Neural cell (in vitro differentiated cells): ENCODE results near the gene PHETA2. TPM values are rescaled to one million over a fixed set of nuclear protein-coding genes. Genes with fewer than 3 reads are reported as not detected.

Experiments
- H2AFZ ChIP-seq: fragments of 200-600, 300-800 bp; sonication (generic), shearing (Covaris generic); 2 replicates; pipeline ENCODE4 v1.6.0; 2014; ENCODE audit warnings: low read depth, mild to moderate bottlenecking, antibody characterized with exemption, low read length, moderate library complexity
- H3F3A ChIP-seq: fragments of 200-600 bp; shearing (Covaris generic); 2 replicates; pipeline ENCODE4 v1.6.1; 2016; ENCODE audit warnings: mild to moderate bottlenecking, moderate library complexity, mixed read lengths, antibody characterized with exemption, low read length; ENCODE audit not compliant: insufficient read depth, poor library complexity, severe bottlenecking
- H3K27ac ChIP-seq: fragments of 200-600, 300-800 bp; sonication (generic), shearing (Covaris generic); 2 replicates; pipeline ENCODE4 v1.5.1; 2014; ENCODE audit warnings: mild to moderate bottlenecking, low read length, moderate library complexity
- H3K27me3 ChIP-seq: fragments of 300-800, 200-600 bp; sonication (generic), shearing (Covaris generic); 2 replicates; pipeline ENCODE4 v1.6.0; 2014; ENCODE audit warnings: mild to moderate bottlenecking, low read depth, low read length, moderate library complexity; ENCODE audit not compliant: insufficient read depth
- H3K36me3 ChIP-seq: fragments of 300-800, 200-600 bp; sonication (generic), shearing (Covaris generic); 2 replicates; pipeline ENCODE4 v1.5.1; 2014; ENCODE audit warnings: mild to moderate bottlenecking, antibody characterized with exemption, low read length, moderate library complexity; ENCODE audit not compliant: insufficient read depth
- H3K4me2 ChIP-seq: fragments of 300-800, 200-600 bp; sonication (generic), shearing (Covaris generic); 2 replicates; pipeline ENCODE4 v1.6.0; 2014; ENCODE audit warnings: mild to moderate bottlenecking, low read length
- H3K4me3 ChIP-seq: fragments of 300-800, 200-600 bp; sonication (generic), shearing (Covaris generic); 2 replicates; pipeline ENCODE4 v1.5.1; 2014; ENCODE audit warnings: mild to moderate bottlenecking, low read length, moderate library complexity
- H3K79me2 ChIP-seq: fragments of 200-600 bp; shearing (Covaris generic); replicated peaks from 2 replicates; pipeline ENCODE4 v1.6.0; 2014; ENCODE audit warnings: mild to moderate bottlenecking, low read length, moderate library complexity; ENCODE audit not compliant: insufficient read depth
- H3K9ac ChIP-seq: fragments of 300-800, 200-600 bp; sonication (generic), shearing (Covaris generic); 2 replicates; pipeline ENCODE4 v1.6.1; 2016; ENCODE audit warnings: mild to moderate bottlenecking, low read length, mixed read lengths
- H3K9me2 ChIP-seq: fragments of 200-600 bp; shearing (Covaris generic); 2 replicates; pipeline ENCODE4 v1.6.1; 2016; ENCODE audit warnings: mild to moderate bottlenecking, low read length, mixed read lengths; ENCODE audit not compliant: insufficient read depth
- H3K9me3 ChIP-seq: fragments of 200-600, 300-800 bp; sonication (generic), shearing (Covaris generic); 2 replicates; pipeline ENCODE4 v1.6.1; 2016; ENCODE audit warnings: mild to moderate bottlenecking, mixed run types, low read length, moderate library complexity, mixed read lengths
- H4K20me1 ChIP-seq: fragments of 200-600 bp; shearing (Covaris generic); 2 replicates; pipeline ENCODE4 v1.6.1; 2016; ENCODE audit warnings: mild to moderate bottlenecking, mixed run types; ENCODE audit not compliant: insufficient read depth
- EP300 ChIP-seq: fragments of 450-650 bp; conservative IDR thresholded peaks from 2 replicates; pipeline ENCODE4 v1.6.1; 2014; ENCODE audit warnings: antibody characterized with exemption, mild to moderate bottlenecking, moderate library complexity; ENCODE audit not compliant: poor library complexity, severe bottlenecking
- EZH2 ChIP-seq: fragments of 200-600, 300-800 bp; shearing (Covaris generic), sonication (generic); IDR thresholded peaks from 2 replicates; pipeline ENCODE4 v1.6.1; 2014; ENCODE audit warnings: antibody characterized with exemption, low read length, borderline replicate concordance, mild to moderate bottlenecking; ENCODE audit not compliant: insufficient read depth, poor library complexity, severe bottlenecking
- MXI1 ChIP-seq: fragments of 450-650 bp; conservative IDR thresholded peaks from 2 replicates; pipeline ENCODE4 v1.6.1; 2014; ENCODE audit warnings: antibody characterized with exemption, mild to moderate bottlenecking; ENCODE audit not compliant: poor library complexity, severe bottlenecking
- POLR2AphosphoS5 ChIP-seq: IDR thresholded peaks from 2 replicates; pipeline ENCODE4 v1.6.1; 2012
- RAD21 ChIP-seq: fragments of 450-650 bp; conservative IDR thresholded peaks from 2 replicates; pipeline ENCODE4 v1.6.1; 2014; ENCODE audit warnings: antibody characterized with exemption, mild to moderate bottlenecking, moderate library complexity
- SMC3 ChIP-seq: fragments of 450-650 bp; conservative IDR thresholded peaks from 2 replicates; pipeline ENCODE4 v1.6.1; 2014; ENCODE audit warnings: antibody characterized with exemption, mild to moderate bottlenecking, moderate library complexity; ENCODE audit not compliant: poor library complexity
- TAF1 ChIP-seq: IDR thresholded peaks from 2 replicates; pipeline ENCODE4 v1.6.1; 2012; ENCODE audit warnings: low read depth
- polyA plus RNA-seq: library from polyadenylated mRNA; depleted of rRNA; stranded (reverse); fragments of >200 nt; gene quantifications from 2 replicates; pipeline ENCODE4 v1.2.3, GENCODE V29; 2014
- TF ChIP-seq, protein P1 (sequence below): fragments of 450-650 bp; IDR thresholded peaks from 2 replicates; pipeline ENCODE4 v1.5.1; 2014; ENCODE audit warnings: antibody characterized with exemption, mild to moderate bottlenecking, moderate library complexity; ENCODE audit not compliant: poor library complexity, severe bottlenecking
- TF ChIP-seq, protein P2 (sequence below): IDR thresholded peaks from 2 replicates; pipeline ENCODE4 v1.6.1; 2012; ENCODE audit warnings: borderline replicate concordance

PHETA2 gene
- polyA plus RNA-seq, 1 donor from 2014 or later = 0.42 TPM

DNA sequence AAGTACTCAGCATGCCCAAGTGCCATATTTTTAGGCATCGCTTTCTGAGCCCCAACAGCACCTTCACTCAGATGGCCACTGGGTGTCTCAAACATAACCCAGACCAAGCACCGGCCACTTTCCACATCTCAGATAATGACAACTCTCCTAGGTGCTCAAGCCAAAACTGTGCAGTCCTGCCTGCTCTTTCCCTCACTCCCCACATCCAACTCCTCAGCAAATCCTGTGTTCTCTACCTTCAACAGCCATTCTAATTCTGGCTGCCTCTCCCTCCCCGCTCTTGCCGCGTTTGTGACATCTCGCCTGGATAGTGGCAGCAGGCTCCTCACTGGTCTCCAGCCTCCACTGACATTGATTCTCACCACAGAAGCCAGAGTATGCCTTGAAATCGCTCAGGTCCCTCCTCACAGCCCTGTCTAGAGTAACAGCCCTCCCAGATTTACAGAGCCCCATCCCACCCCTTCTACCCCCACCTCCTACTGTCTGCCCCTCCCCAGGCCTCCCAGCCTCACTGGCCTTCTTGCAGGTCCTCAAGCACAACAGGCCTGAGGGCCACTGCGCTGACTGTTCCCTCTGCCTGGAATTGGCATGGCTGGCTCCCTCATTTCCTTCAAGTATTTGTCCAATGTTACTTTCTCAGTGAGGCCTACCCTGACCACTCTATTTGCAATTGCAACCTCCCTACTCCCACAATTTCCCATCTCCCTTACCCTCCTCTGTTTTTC lies 1.3 kb upstream of the PHETA2 start:
- H3K9me3 ChIP-seq = no peaks in the 10 kb centered on the region
- TF ChIP-seq, protein P1, sequence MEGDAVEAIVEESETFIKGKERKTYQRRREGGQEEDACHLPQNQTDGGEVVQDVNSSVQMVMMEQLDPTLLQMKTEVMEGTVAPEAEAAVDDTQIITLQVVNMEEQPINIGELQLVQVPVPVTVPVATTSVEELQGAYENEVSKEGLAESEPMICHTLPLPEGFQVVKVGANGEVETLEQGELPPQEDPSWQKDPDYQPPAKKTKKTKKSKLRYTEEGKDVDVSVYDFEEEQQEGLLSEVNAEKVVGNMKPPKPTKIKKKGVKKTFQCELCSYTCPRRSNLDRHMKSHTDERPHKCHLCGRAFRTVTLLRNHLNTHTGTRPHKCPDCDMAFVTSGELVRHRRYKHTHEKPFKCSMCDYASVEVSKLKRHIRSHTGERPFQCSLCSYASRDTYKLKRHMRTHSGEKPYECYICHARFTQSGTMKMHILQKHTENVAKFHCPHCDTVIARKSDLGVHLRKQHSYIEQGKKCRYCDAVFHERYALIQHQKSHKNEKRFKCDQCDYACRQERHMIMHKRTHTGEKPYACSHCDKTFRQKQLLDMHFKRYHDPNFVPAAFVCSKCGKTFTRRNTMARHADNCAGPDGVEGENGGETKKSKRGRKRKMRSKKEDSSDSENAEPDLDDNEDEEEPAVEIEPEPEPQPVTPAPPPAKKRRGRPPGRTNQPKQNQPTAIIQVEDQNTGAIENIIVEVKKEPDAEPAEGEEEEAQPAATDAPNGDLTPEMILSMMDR = no peak
- TF ChIP-seq RAD21 = no peak
- no peak for TF ChIP-seq MXI1
- no peak for TF ChIP-seq EZH2
- TF ChIP-seq EP300 = no peak
- no peak for TF ChIP-seq POLR2AphosphoS5
- TF ChIP-seq, protein P2, sequence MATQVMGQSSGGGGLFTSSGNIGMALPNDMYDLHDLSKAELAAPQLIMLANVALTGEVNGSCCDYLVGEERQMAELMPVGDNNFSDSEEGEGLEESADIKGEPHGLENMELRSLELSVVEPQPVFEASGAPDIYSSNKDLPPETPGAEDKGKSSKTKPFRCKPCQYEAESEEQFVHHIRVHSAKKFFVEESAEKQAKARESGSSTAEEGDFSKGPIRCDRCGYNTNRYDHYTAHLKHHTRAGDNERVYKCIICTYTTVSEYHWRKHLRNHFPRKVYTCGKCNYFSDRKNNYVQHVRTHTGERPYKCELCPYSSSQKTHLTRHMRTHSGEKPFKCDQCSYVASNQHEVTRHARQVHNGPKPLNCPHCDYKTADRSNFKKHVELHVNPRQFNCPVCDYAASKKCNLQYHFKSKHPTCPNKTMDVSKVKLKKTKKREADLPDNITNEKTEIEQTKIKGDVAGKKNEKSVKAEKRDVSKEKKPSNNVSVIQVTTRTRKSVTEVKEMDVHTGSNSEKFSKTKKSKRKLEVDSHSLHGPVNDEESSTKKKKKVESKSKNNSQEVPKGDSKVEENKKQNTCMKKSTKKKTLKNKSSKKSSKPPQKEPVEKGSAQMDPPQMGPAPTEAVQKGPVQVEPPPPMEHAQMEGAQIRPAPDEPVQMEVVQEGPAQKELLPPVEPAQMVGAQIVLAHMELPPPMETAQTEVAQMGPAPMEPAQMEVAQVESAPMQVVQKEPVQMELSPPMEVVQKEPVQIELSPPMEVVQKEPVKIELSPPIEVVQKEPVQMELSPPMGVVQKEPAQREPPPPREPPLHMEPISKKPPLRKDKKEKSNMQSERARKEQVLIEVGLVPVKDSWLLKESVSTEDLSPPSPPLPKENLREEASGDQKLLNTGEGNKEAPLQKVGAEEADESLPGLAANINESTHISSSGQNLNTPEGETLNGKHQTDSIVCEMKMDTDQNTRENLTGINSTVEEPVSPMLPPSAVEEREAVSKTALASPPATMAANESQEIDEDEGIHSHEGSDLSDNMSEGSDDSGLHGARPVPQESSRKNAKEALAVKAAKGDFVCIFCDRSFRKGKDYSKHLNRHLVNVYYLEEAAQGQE = no peak
- no peak for TF ChIP-seq SMC3
- no peak for TF ChIP-seq TAF1
- H3K36me3 ChIP-seq = no peaks in the 10 kb centered on the region

DNA sequence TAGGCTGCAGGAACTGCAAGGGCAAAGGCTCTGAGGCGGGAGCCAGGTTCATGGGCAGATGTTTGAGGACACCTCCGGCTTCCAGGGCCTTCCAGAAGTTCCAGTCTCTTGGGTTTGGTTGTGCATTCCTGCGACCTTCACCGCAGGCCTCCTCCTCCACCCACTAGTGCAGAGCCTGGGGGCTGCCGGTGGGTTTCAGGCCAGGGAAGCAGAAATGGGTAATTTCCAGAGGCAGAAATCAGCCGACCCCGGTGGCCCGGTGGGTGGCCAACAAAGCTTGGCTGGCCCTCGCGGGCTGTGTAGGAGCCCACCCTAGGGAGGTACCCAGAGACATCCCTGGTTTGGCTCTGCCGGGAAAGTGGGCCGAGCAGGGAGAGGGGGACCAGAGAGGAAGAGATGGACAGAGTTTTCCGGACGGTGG lies 417 bp upstream of the PHETA2 start:
- no peaks in the 10 kb centered on the region for H3K9me2 ChIP-seq
- H4K20me1 ChIP-seq = no peaks in the 10 kb centered on the region
- H2AFZ ChIP-seq = no peak overlapping the region
- H3K4me2 ChIP-seq = no peak overlapping the region
- H3K4me3 ChIP-seq = no peak overlapping the region
- H3K27me3 ChIP-seq = no peaks in the 10 kb centered on the region
- no peaks in the 10 kb centered on the region for H3K9me3 ChIP-seq
- no peaks in the 10 kb centered on the region for H3K36me3 ChIP-seq
- TF ChIP-seq RAD21 = no peak
- TF ChIP-seq SMC3 = no peak
- no peak for TF ChIP-seq EP300
- TF ChIP-seq POLR2AphosphoS5 = no peak
- TF ChIP-seq, protein P1 = no peak
- TF ChIP-seq TAF1 = no peak
- TF ChIP-seq, protein P2 = no peak
- no peak for TF ChIP-seq MXI1
- TF ChIP-seq EZH2 = no peak
- no peaks in the 10 kb centered on the region for H3K79me2 ChIP-seq
- no peaks in the 10 kb centered on the region for H3F3A ChIP-seq
- H3K9ac ChIP-seq = no peak overlapping the region
- H3K27ac ChIP-seq = no peak overlapping the region

More for the DNA sequence above, 1.3 kb upstream of the PHETA2 start:
- H3K9me2 ChIP-seq = no peaks in the 10 kb centered on the region
- H3K27me3 ChIP-seq = no peaks in the 10 kb centered on the region
- H3K9ac ChIP-seq = no peak overlapping the region
- no peaks in the 10 kb centered on the region for H3F3A ChIP-seq
- H2AFZ ChIP-seq = no peak overlapping the region
- H3K27ac ChIP-seq = no peak overlapping the region
- H4K20me1 ChIP-seq = no peaks in the 10 kb centered on the region
- H3K4me2 ChIP-seq = no peak overlapping the region
- H3K79me2 ChIP-seq = no peaks in the 10 kb centered on the region
- H3K4me3 ChIP-seq = no peak overlapping the region
